HUES64 (cell line): ENCODE data around the gene SELENOM.
"Not testable (repeated sequence)": the region's sequence is repeated elsewhere in the genome, so short reads cannot be mapped to it uniquely, and the experiment has no call there.

ENCODE experiments used
- H3K27ac ChIP-seq: 2 replicates; pipeline ENCODE4 v1.7.0; 2013; ENCODE audit warnings: low read depth, low read length, inconsistent platforms
- H3K27me3 ChIP-seq: 2 replicates; pipeline ENCODE4 v1.6.1; 2013; ENCODE audit warnings: mild to moderate bottlenecking, low read length; ENCODE audit not compliant: insufficient read depth
- H3K36me3 ChIP-seq: 2 replicates; pipeline ENCODE4 v1.6.1; 2013; ENCODE audit warnings: mild to moderate bottlenecking, low read length; ENCODE audit not compliant: insufficient read depth
- H3K4me1 ChIP-seq: 2 replicates; pipeline ENCODE4 v1.6.1; 2013; ENCODE audit warnings: mild to moderate bottlenecking, low read length, moderate library complexity; ENCODE audit not compliant: insufficient read depth
- H3K4me3 ChIP-seq: 2 replicates; pipeline ENCODE4 v1.5.1; 2013; ENCODE audit warnings: mild to moderate bottlenecking, low read length, moderate library complexity
- H3K9ac ChIP-seq: 2 replicates; pipeline ENCODE4 v1.6.1; 2013; ENCODE audit warnings: mild to moderate bottlenecking, low read depth, low read length
- H3K9me3 ChIP-seq: 2 replicates; pipeline ENCODE4 v1.6.1; 2013; ENCODE audit warnings: low read depth, low read length; ENCODE audit not compliant: insufficient read depth
- WGBS: fragments of 150-250, 120-280 bp; methylation state at CpG from one replicate; pipeline ENCODE4 v1.1.7; 2013; ENCODE audit warnings: missing lambda C conversion rate; 5-methylcytosine and 5-hydroxymethylcytosine counted together

The SELENOM gene

DNA sequence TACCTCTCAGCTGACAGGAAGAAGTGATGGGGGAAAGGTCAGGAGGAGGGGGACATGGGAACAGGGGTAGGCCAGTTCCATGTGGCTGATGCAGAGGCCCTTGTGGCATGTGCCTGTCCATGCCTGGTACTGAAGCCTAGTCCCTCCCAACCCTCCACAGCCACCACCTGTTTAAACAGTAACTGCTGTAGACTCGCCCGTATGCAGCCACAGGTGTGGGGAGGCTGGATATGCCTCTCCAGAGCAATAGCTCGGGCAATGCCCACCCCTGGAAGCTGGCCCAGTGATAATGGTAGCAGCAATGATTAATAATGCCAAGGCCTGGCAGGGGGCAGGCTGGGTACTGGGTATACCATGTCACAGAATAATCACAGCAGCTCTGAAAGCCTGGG is 24.0 kb downstream of the SELENOM start:
- H3K27ac ChIP-seq, result no peak overlapping the region
- peaks cover 30% of the 10 kb centered on the region for H3K4me1 ChIP-seq
- H3K9me3 ChIP-seq, result no peaks in the 10 kb centered on the region
- H3K4me3 ChIP-seq, result peak overlapping the region; percentile 80
- H3K27me3 ChIP-seq, result no peaks in the 10 kb centered on the region
- WGBS, result 96% methylated on average over 3 of the region's 3 CpGs
- H3K9ac ChIP-seq, result no peak overlapping the region
- H3K36me3 ChIP-seq, result no peaks in the 10 kb centered on the region

- Histone ChIP-seq H3K27ac (no peak overlapping the region), H3K4me3 (no peak overlapping the region), H3K4me1 (peaks cover 30% of the 10 kb centered on the region), H3K9ac (no peak overlapping the region), H3K9me3 (no peaks in the 10 kb centered on the region), H3K36me3 (no peaks in the 10 kb centered on the region), H3K27me3 (no peaks in the 10 kb centered on the region)
- WGBS, result 92% methylated on average over 11 of the region's 11 CpGs
Observed at GRCh38 chr22:31082606-31083376, 24.6 kb downstream of the SELENOM start.

- Histone ChIP-seq H3K4me1 (peaks cover 30% of the 10 kb centered on the region), H3K27ac (no peak overlapping the region), H3K9me3 (no peaks in the 10 kb centered on the region), H3K4me3 (peak overlapping the region; percentile 72), H3K36me3 (no peaks in the 10 kb centered on the region), H3K9ac (no peak overlapping the region), H3K27me3 (no peaks in the 10 kb centered on the region)
- 85% methylated on average over 4 of the region's 6 CpGs for WGBS
Observed at GRCh38 chr22:31081963-31082605, 25.3 kb downstream of the SELENOM start.

- H3K4me1 ChIP-seq, result peaks cover 30% of the 10 kb centered on the region
- under 1% methylated on average over 63 of the region's 63 CpGs for WGBS
Observed at GRCh38 chr22:31080848-31081649, 26.3 kb downstream of the SELENOM start, which contains the start of gene SMTN. TSS of gene SMTN (plus strand) at chr22:31081318. CDS start at chr22:31083259, 1,941 bp downstream.

GRCh38 chr22:31080164-31080847 is 27.1 kb downstream of the SELENOM start:
- H3K4me3 ChIP-seq, result peak overlapping the region; percentile 72
- peaks cover 26% of the 10 kb centered on the region for H3K4me1 ChIP-seq
- no peaks in the 10 kb centered on the region for H3K36me3 ChIP-seq
- H3K27ac ChIP-seq, result no peak overlapping the region; the same call in 1 of the 2 replicates
- WGBS, result 47% methylated on average over 5 of the region's 5 CpGs
- H3K9me3 ChIP-seq, result no peaks in the 10 kb centered on the region
- no peaks in the 10 kb centered on the region for H3K27me3 ChIP-seq
- peak overlapping the region; percentile 88 for H3K9ac ChIP-seq

More at GRCh38 chr22:31080848-31081649, 26.3 kb downstream of the SELENOM start, which contains the start of gene SMTN:
- no peaks in the 10 kb centered on the region for H3K27me3 ChIP-seq
- H3K4me3 ChIP-seq, result peak within 1 kb of the TSS; percentile 72
- no peaks in the 10 kb centered on the region for H3K9me3 ChIP-seq
- peak within 1 kb of the TSS; percentile 78 for H3K27ac ChIP-seq
- H3K9ac ChIP-seq, result peak within 1 kb of the TSS; percentile 88
- no peaks in the 10 kb centered on the region for H3K36me3 ChIP-seq

DNA sequence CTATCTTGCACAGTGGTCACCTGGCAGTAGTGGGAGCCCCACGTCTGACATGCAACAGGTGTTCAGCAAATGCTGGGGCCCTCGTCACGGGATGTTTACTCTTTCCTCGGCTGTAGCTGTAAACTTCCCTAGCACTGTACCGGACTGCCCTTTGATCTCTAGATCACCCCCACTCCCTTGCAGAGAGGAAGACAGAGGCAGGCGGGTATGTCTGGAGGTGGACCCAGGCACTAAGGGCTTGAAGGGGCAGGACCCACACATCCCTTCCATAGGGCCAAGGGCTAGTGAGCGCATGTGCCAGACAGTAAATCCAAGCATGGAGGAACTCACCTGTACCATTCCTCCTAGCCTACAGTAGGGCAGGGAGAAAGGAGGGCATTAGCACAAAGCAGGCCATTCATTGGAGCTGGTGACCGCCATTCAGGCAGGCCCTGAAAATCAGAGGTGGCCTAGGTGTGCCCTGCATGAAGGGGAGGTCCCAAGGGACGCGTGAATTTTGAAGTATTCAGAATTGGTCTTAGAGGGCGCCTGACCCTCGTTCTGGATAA is 28.2 kb downstream of the SELENOM start:
- Histone ChIP-seq H3K4me3 (no peak overlapping the region), H3K27ac (no peak overlapping the region), H3K9ac (no peak overlapping the region), H3K27me3 (no peaks in the 10 kb centered on the region), H3K4me1 (peaks cover 26% of the 10 kb centered on the region), H3K36me3 (no peaks in the 10 kb centered on the region), H3K9me3 (no peaks in the 10 kb centered on the region)
- WGBS, result 91% methylated on average over 12 of the region's 12 CpGs

DNA sequence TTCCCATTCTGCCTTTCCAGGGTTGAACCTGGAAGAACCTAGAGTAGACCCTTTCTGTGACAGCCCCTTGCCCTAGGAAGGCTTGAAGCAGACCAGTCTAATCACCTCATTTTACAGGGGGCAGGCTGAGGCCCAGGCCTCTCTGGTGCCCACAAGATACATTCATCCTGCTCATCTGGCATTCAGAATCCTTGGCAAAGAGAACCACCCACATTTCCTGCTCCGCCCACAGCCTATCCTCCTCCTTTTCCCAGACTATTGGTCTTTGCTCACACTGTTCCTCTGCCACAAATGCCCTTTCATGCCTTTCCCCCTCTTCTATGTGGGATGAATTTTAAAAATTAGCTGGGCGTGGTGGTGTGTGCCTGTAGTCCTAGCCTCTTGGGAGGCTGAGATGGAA is 29.0 kb downstream of the SELENOM start:
- not testable (repeated sequence) for H3K36me3 ChIP-seq, H3K27ac ChIP-seq, H3K27me3 ChIP-seq, H3K9me3 ChIP-seq, H3K9ac ChIP-seq, H3K4me3 ChIP-seq
- H3K4me1 ChIP-seq, result peaks cover 20% of the 10 kb centered on the region
- WGBS, result 97% methylated on average over 2 of the region's 2 CpGs

DNA sequence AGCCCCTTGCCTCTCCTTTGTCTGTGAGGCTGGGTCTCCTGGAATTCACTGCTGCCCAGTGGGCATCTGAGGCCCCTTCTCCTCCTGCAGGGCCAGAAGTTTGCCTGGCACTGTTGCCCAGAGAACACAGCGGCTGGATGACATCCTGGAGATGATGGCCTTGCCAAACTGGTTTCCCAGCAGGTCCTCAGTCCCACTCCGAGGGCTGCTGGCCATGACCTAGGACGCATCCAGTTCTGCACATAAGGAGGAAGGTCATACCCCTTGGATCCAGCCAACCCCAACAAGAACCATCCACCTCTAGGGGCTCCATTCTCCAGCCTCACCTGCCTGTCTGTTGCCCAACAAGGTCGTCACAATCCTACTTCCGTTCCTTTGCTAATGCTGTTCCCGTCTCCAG is 29.7 kb downstream of the SELENOM start:
- peaks cover 15% of the 10 kb centered on the region for H3K4me1 ChIP-seq
- H3K9ac ChIP-seq, result no peak overlapping the region

GRCh38 chr22:31075961-31076360 is 31.4 kb downstream of the SELENOM start:
- WGBS, result 90% methylated on average over 15 of the region's 15 CpGs
- Histone ChIP-seq H3K36me3 (no peaks in the 10 kb centered on the region), H3K4me3 (no peak overlapping the region), H3K9ac (no peak overlapping the region), H3K27ac (no peak overlapping the region), H3K9me3 (no peaks in the 10 kb centered on the region), H3K4me1 (peaks cover 3% of the 10 kb centered on the region), H3K27me3 (no peaks in the 10 kb centered on the region)

More for the DNA sequence above, 29.7 kb downstream of the SELENOM start:
- no peak overlapping the region for H3K4me3 ChIP-seq
- H3K9me3 ChIP-seq, result no peaks in the 10 kb centered on the region
- no peaks in the 10 kb centered on the region for H3K36me3 ChIP-seq
- H3K27ac ChIP-seq, result no peak overlapping the region
- no peaks in the 10 kb centered on the region for H3K27me3 ChIP-seq
- WGBS, result 93% methylated on average over 6 of the region's 6 CpGs

- H3K27me3 ChIP-seq, H3K4me3 ChIP-seq, H3K9me3 ChIP-seq, H3K27ac ChIP-seq, H3K4me1 ChIP-seq, H3K36me3 ChIP-seq, H3K9ac ChIP-seq: not testable (repeated sequence)
- 90% methylated on average over 4 of the region's 5 CpGs for WGBS
Observed at GRCh38 chr22:31073545-31074145, 33.7 kb downstream of the SELENOM start.
